GM12801 (cell line): ENCODE results near the gene FBXL22.

Source experiments
- CTCF ChIP-seq: IDR thresholded peaks from one replicate; pipeline ENCODE4 v1.5.1; 2011; ENCODE audit warnings: control low read depth; ENCODE audit not compliant: insufficient read length; ENCODE audit errors: extremely low read depth

The FBXL22 gene

GRCh38 chr15:63600616-63601025 lies 3.4 kb downstream of the FBXL22 start:
- no peak for TF ChIP-seq CTCF

GRCh38 chr15:63601026-63601703 lies 4.0 kb downstream of the FBXL22 start:
- no peak for TF ChIP-seq CTCF

GRCh38 chr15:63601704-63602185 lies 4.6 kb downstream of the FBXL22 start:
- no peak for TF ChIP-seq CTCF

GRCh38 chr15:63602595-63602994 lies 5.4 kb downstream of the FBXL22 start:
- no peak for TF ChIP-seq CTCF

GRCh38 chr15:63603516-63603915 lies 6.3 kb downstream of the FBXL22 start:
- no peak for TF ChIP-seq CTCF

- no peak for TF ChIP-seq CTCF
Measured at GRCh38 chr15:63604281-63604680, 7.1 kb downstream of the FBXL22 start.

- no peak for TF ChIP-seq CTCF
Measured at GRCh38 chr15:63605036-63605435, 7.8 kb downstream of the FBXL22 start.
